ENCODE measurements around the gene NUTM2G.
"Not testable (repeated sequence)": the region's sequence is repeated elsewhere in the genome, so short reads cannot be mapped to it uniquely, and the experiment has no call there.

The NUTM2G gene

GRCh38 chr9:96950539-96950938 is 21.9 kb downstream of the NUTM2G start:
- DNase-seq: not testable (repeated sequence)

GRCh38 chr9:96967591-96967990 is 38.9 kb downstream of the NUTM2G start:
- DNase-seq: not testable (repeated sequence)

GRCh38 chr9:96972552-96972951 is 43.9 kb downstream of the NUTM2G start:
- DNase-seq: not testable (repeated sequence)

- not testable (repeated sequence) for DNase-seq
Observed at GRCh38 chr9:96974037-96974436, 45.4 kb downstream of the NUTM2G start.

GRCh38 chr9:96983496-96984122 is 55.0 kb downstream of the NUTM2G start:
- DNase-seq: not testable (repeated sequence)

- not testable (repeated sequence) for DNase-seq
Observed at GRCh38 chr9:96984139-96984538, 55.5 kb downstream of the NUTM2G start.

- DNase-seq: not testable (repeated sequence)
Observed at GRCh38 chr9:96984887-96985286, 56.2 kb downstream of the NUTM2G start.

Measured in bone marrow (tissue), 2 donors.